ENCODE data around the gene MARK4.

- TF ChIP-seq POLR2AphosphoS5 (IDR thresholded peaks at IDR 0.05; ENCODE audit: borderline replicate concordance, low read depth, low read length) (no peak), EZH2 (IDR thresholded peaks at IDR 0.05) (no peak), FOXP2 (optimal IDR thresholded peaks at IDR 0.05; ENCODE audit: control extremely low read depth, extremely low read length, insufficient read depth) (no peak)
Observed at GRCh38 chr19:45238556-45238955, 12.5 kb upstream of the MARK4 start.
